GM21737 (cell line): ENCODE data around the gene BCL2.
A peak's percentile ranks its signal among the peaks of the same experiment; 100 is the strongest.

Experiments
- ATAC-seq: cut with Tn5 transposase; IDR thresholded peaks from one replicate; pipeline ENCODE4 v1.9.1; 2021; ENCODE audit warnings: mild to moderate bottlenecking, moderate library complexity; ENCODE audit not compliant: unreplicated experiment

BCL2 gene

GRCh38 chr18:63311118-63312018, 8.2 kb downstream of the BCL2 start:
- peak; percentile 56 for ATAC-seq

- no peak for ATAC-seq
These were observed 10.1 kb downstream of the BCL2 start for GRCh38 chr18:63309422-63309821.

- no peak for ATAC-seq
These were observed 11.9 kb downstream of the BCL2 start for GRCh38 chr18:63307551-63308200.

GRCh38 chr18:63306819-63307550, 12.6 kb downstream of the BCL2 start:
- ATAC-seq = no peak

- no peak for ATAC-seq
These were observed 13.3 kb downstream of the BCL2 start for GRCh38 chr18:63306249-63306648.

GRCh38 chr18:63303547-63303946, 16.0 kb downstream of the BCL2 start:
- no peak for ATAC-seq

DNA sequence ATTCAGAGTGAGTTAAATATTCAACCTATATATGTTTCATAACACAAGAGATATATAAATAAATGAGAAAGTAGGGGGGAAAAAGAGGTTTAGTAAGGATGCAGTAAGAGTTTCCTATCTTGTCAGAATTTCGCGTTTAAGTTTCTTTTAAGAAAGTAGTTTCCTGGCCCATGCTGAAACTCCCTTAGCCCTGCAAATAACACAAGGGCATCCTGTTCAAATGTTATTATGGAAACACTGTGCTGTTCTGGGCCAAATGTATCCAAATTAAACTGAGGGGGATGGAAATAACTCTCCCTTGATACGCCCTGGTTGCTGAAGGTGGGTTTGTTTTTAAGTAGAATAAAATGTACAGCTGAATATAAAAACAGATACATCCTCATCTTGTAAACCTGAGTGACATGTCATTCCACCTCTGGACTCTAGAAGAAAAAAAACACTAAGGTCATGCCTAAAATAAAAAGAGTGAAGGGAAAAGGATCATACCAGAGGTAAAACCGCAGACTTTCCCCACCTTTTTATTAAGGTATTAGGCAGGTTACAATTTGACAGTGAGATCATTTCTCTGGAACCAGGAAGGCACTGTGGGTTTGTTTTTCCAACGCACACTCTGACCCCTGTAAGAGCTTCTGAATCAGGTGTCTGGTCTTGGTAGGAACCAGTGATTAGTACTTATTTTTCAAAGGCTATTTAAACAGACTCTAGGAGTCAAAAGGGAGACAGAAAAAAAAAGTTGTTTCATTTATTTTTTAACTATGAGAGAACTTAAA, 16.7 kb downstream of the BCL2 start:
- ATAC-seq = no peak

- ATAC-seq = no peak
These were observed 17.3 kb downstream of the BCL2 start for GRCh38 chr18:63302220-63302619.

DNA sequence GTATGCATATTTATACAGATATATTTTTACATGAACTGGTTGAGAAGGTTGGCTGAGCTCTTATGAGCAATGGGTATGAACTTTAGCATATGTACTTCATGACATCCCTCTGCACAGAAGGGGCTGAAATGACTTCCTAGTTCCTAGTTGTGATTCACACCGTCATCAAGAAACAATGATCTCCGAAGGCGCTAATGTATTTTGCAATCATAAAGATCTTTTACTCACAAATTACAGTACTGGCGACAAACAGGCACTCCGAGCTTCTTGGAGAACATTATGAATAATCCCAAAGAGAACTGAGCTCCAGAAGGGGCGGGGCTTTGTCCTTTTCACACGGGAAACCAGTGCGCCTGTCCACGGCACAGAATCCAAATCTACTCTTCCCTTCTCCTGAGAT, 18.1 kb downstream of the BCL2 start:
- ATAC-seq = no peak

- ATAC-seq = peak; percentile 50
These were observed 19.5 kb downstream of the BCL2 start for GRCh38 chr18:63299837-63300745.

DNA sequence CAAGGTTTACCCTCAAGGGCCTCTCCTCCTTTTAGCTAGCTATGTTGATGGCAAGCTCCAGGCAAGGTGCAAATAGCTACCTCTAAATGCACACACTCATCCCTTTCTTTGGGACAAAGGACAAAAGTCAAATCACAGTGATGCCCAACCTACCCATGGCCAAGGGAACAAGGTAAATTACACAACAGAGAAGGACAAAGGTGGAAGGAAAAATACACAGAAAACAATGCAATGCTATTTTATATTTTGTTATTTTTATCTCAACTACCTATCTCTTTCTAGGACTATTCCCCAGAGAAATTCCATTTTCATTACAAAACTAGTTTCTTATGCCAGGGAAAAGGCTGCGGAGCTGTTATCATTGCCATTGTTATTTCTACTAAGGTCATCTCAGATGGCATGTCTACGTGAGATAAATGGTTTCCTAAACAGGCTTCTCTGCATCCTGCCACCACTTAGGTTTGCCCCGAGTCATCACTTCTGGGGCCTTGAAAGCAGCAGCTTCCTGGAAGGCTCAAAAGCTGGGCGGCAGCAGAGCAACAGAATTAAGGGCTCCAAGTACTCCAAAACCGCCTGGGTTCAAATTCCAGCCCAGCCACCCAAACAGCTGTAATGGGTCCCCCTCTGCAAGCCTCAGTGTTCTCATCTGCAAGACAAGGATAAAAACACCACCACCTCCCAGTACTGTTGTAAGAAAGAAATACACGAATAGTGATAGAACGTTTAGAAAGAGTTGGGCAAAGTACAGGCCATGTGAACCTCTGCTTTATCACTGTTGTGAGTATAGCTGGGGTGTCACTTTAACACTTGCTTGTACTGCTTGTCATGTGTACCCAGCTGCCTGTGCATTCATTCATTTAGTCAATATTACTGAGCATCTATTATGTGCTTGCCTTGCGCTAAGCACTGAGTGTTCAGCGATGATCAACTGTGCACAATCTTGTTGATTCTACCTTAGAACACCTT, 20.9 kb downstream of the BCL2 start:
- ATAC-seq = no peak

GRCh38 chr18:63297687-63298399, 21.7 kb downstream of the BCL2 start:
- no peak for ATAC-seq

DNA sequence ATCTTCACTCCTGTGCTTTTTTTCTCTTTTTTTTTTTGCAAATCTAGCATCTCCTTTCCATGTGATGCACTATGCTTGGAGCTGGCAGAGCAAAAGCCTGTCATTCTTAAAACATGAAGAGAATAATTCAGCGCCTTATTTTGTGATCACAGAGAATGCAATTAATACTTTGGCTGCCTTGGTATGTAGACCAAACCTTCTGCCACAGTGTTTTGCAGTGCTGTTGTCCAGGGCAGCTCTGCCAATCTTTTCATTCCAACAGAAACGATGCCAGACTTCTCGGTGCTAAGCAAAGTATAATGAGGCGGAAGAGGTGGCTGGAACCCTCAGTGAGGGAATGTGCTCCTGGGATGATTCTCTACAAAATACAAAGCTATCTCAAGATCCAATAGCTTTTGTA, 25.6 kb downstream of the BCL2 start:
- no peak for ATAC-seq

DNA sequence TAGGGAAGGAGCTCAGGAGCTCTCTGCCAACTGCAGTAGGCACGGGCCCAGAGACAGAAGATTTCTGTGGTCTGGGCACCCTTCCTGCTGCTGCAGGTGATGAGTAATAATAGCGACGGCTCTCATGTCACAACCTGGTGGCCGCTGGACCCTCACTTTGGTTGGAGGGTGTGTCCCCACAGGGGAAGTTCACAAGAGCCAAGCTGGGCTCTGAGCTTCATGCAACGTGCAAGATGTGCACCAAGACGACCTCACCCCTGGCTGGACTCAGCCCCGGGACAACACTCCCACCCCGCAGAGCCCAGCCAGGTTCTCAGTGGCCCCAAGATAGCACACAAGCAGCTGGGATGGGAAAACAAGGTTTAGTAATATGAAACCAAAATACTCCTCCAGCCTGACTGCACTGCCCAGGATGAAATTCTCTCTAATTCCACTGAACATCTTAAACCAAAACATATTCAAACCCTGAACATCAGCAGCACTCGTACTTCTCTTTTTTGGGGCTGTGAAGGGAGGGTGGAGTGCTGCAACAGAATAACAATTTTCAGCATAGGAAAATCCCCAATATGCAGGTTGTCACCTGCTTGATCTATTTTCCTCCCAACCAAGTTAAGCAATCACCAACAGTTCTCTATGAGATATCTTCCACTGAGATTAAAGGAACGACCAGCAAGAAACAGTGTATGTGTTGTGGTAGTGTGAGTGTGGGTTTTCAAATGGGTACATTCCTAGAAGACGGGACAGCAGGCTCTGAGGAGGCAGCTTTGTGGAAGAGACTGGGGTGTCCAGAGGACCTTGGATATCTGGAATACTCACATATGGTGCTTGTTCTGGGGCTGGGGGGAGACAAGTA, 26.5 kb downstream of the BCL2 start:
- ATAC-seq = peak; percentile 57

DNA sequence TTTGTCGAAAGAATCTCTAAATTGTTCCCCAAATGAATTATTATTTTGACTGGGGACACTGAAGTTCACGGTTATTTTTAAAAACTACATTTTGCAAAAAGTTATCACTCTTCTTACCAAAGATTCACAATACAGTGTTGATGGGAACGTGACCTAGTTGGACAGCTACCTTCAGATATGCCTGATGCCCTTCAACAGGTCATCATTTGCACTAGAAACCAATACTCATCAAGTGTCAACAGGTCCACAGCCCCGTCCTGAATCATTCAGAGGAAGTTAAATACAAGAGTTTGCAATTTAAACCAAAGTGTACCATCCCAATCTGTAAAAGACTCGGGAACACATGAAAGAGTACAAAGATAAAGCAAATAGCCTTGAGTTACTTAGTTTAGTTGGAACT, 28.3 kb downstream of the BCL2 start:
- no peak for ATAC-seq

- ATAC-seq = no peak
These were observed 28.8 kb downstream of the BCL2 start for GRCh38 chr18:63290821-63291200.

- no peak for ATAC-seq
These were observed 29.3 kb downstream of the BCL2 start for GRCh38 chr18:63290166-63290820.
